ENCODE results near the gene CHTOP. TPM values are rescaled to one million over a fixed set of nuclear protein-coding genes. Genes with fewer than 3 reads are reported as not detected.
"Not testable (repeated sequence)": the region's sequence is repeated elsewhere in the genome, so short reads cannot be mapped to it uniquely, and the experiment has no call there.

The CHTOP gene
- total RNA-seq, 1 experiment from 2014 or later: 42.0 TPM

GRCh38 chr1:153649137-153649862 is 15.4 kb downstream of the CHTOP start:
- no peak for DNase-seq (ENCODE audit: low read depth)
- in situ Hi-C loops (cut with HindIII; ENCODE audit: low pct_unique_long_range_greater_than_20kb, low sequenced_read_pairs): no loop called here

- in situ Hi-C loops (cut with HindIII; ENCODE audit: low pct_unique_long_range_greater_than_20kb, low sequenced_read_pairs): no loop called here
Observed at GRCh38 chr1:153649863-153650235, 16.0 kb downstream of the CHTOP start.

GRCh38 chr1:153651771-153652170 is 17.9 kb downstream of the CHTOP start:
- DNase-seq (ENCODE audit: low read depth): no peak
- in situ Hi-C loops (cut with HindIII; ENCODE audit: low pct_unique_long_range_greater_than_20kb, low sequenced_read_pairs): no loop called here

More at GRCh38 chr1:153649863-153650235, 16.0 kb downstream of the CHTOP start:
- DNase-seq (ENCODE audit: low read depth): no peak

- no peak for DNase-seq (ENCODE audit: low read depth)
- in situ Hi-C loops (cut with HindIII; ENCODE audit: low pct_unique_long_range_greater_than_20kb, low sequenced_read_pairs): no loop called here
Observed at GRCh38 chr1:153652805-153653500, 19.1 kb downstream of the CHTOP start.

GRCh38 chr1:153655333-153655732 is 21.5 kb downstream of the CHTOP start:
- in situ Hi-C loops (cut with HindIII; ENCODE audit: low pct_unique_long_range_greater_than_20kb, low sequenced_read_pairs): no loop called here
- no peak for DNase-seq (ENCODE audit: low read depth)

- DNase-seq (ENCODE audit: low read depth): peak; percentile 85
- in situ Hi-C loops (cut with HindIII; ENCODE audit: low pct_unique_long_range_greater_than_20kb, low sequenced_read_pairs): no loop called here
Observed at GRCh38 chr1:153658400-153659174, 24.7 kb downstream of the CHTOP start, which contains the start of gene SNAPIN. SNAPIN (plus strand) TSS chr1:153658703; CDS start chr1:153658744, 41 bp downstream.

GRCh38 chr1:153659175-153659534 is 25.3 kb downstream of the CHTOP start:
- in situ Hi-C loops (cut with HindIII; ENCODE audit: low pct_unique_long_range_greater_than_20kb, low sequenced_read_pairs): no loop called here
- no peak for DNase-seq (ENCODE audit: low read depth)

GRCh38 chr1:153659656-153660055 is 25.8 kb downstream of the CHTOP start:
- no peak for DNase-seq (ENCODE audit: low read depth)
- in situ Hi-C loops (cut with HindIII; ENCODE audit: low pct_unique_long_range_greater_than_20kb, low sequenced_read_pairs): no loop called here

GRCh38 chr1:153661111-153661708 is 27.3 kb downstream of the CHTOP start:
- in situ Hi-C loops (cut with HindIII; ENCODE audit: low pct_unique_long_range_greater_than_20kb, low sequenced_read_pairs): no loop called here
- no peak for DNase-seq (ENCODE audit: low read depth)

- no peak for DNase-seq (ENCODE audit: low read depth)
- in situ Hi-C loops (cut with HindIII; ENCODE audit: low pct_unique_long_range_greater_than_20kb, low sequenced_read_pairs): no loop called here
Observed at GRCh38 chr1:153662269-153662668, 28.4 kb downstream of the CHTOP start.

- in situ Hi-C loops (cut with HindIII; ENCODE audit: low pct_unique_long_range_greater_than_20kb, low sequenced_read_pairs): no loop called here
- DNase-seq (ENCODE audit: low read depth): no peak
Observed at GRCh38 chr1:153663211-153663610, 29.3 kb downstream of the CHTOP start.

GRCh38 chr1:153667439-153667838 is 33.6 kb downstream of the CHTOP start:
- in situ Hi-C loops (cut with HindIII; ENCODE audit: low pct_unique_long_range_greater_than_20kb, low sequenced_read_pairs): no loop called here
- DNase-seq (ENCODE audit: low read depth): no peak

- DNase-seq (ENCODE audit: low read depth); in situ Hi-C loops (cut with HindIII; ENCODE audit: low pct_unique_long_range_greater_than_20kb, low sequenced_read_pairs): not testable (repeated sequence)
Observed at GRCh38 chr1:153668672-153669071, 34.8 kb downstream of the CHTOP start.

GRCh38 chr1:153669606-153670005 is 35.7 kb downstream of the CHTOP start:
- in situ Hi-C loops (cut with HindIII; ENCODE audit: low pct_unique_long_range_greater_than_20kb, low sequenced_read_pairs): no loop called here
- DNase-seq (ENCODE audit: low read depth): no peak

- DNase-seq (ENCODE audit: low read depth): no peak
- in situ Hi-C loops (cut with HindIII; ENCODE audit: low pct_unique_long_range_greater_than_20kb, low sequenced_read_pairs): no loop called here
Observed at GRCh38 chr1:153670257-153670858, 36.5 kb downstream of the CHTOP start.

GRCh38 chr1:153670859-153671627 is 37.2 kb downstream of the CHTOP start, which contains the start of gene ILF2:
ILF2 (minus strand) TSS chr1:153670993; CDS start chr1:153670922, 71 bp downstream.
- peak; percentile 99 for DNase-seq (ENCODE audit: low read depth)
- in situ Hi-C loops (cut with HindIII; ENCODE audit: low pct_unique_long_range_greater_than_20kb, low sequenced_read_pairs): no loop called here

- DNase-seq (ENCODE audit: low read depth): peak; percentile 52
Observed at GRCh38 chr1:153671628-153672353, 37.9 kb downstream of the CHTOP start.

More at GRCh38 chr1:153671628-153672353, 37.9 kb downstream of the CHTOP start:
- in situ Hi-C loops (cut with HindIII; ENCODE audit: low pct_unique_long_range_greater_than_20kb, low sequenced_read_pairs): not testable (repeated sequence)
